Epithelial cell of proximal tubule (primary cell): ENCODE measurements around the gene SERP2. TPM values are rescaled to one million over a fixed set of nuclear protein-coding genes. Genes with fewer than 3 reads are reported as not detected.

Experiments
- DNase-seq: peaks from one replicate; pipeline ENCODE4 v3.0.0-alpha.2; 2011; ENCODE audit warnings: low read depth
- H3K4me3 ChIP-seq: 2 replicates; pipeline ENCODE4 v1.5.1; 2011; ENCODE audit warnings: low read depth, mild to moderate bottlenecking, low read length
- CTCF ChIP-seq: conservative IDR thresholded peaks from 2 replicates; pipeline ENCODE4 v1.5.1; 2012; ENCODE audit warnings: low read depth, mild to moderate bottlenecking, low read length
- total RNA-seq: library from RNA; depleted of rRNA; stranded (reverse); fragments of >200 nt; gene quantifications from 2 replicates; pipeline ENCODE4 v1.2.3, GENCODE V29; 2015

SERP2 gene
- total RNA-seq, 1 donor from 2014 or later = 2.7 TPM

GRCh38 chr13:44415815-44416214, 42.2 kb downstream of the SERP2 start:
- no peak for DNase-seq
- TF ChIP-seq CTCF = no peak
- H3K4me3 ChIP-seq = no peak overlapping the region

- H3K4me3 ChIP-seq = no peak overlapping the region
- DNase-seq = no peak
- TF ChIP-seq CTCF = no peak
Observed at GRCh38 chr13:44416301-44416700, 42.7 kb downstream of the SERP2 start.

GRCh38 chr13:44416744-44417143, 43.1 kb downstream of the SERP2 start:
- H3K4me3 ChIP-seq = no peak overlapping the region
- TF ChIP-seq CTCF = no peak
- no peak for DNase-seq

GRCh38 chr13:44417446-44417845, 43.8 kb downstream of the SERP2 start:
- TF ChIP-seq CTCF = no peak
- no peak for DNase-seq
- no peak overlapping the region for H3K4me3 ChIP-seq

DNA sequence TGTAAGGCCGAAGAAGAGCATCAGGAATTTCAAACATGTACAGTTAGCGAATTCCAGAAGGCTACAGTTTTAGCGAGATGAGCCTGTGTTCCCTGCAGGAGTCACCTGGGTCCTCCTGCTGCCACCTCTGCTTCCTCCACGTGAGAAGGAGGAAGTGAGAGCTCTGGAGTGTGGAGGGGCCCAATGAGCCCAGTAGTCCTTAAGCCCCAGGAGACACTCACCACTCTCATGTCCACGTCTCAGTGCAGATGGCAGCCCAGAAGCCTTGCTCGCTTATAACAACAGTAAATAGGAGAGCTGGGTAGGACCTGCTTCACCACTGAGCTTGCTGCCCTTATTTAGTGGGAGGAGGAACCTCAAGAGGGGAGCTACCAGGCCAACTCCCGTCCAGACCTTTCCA, 44.3 kb downstream of the SERP2 start:
- no peak for DNase-seq
- no peak overlapping the region for H3K4me3 ChIP-seq
- TF ChIP-seq CTCF = no peak

DNA sequence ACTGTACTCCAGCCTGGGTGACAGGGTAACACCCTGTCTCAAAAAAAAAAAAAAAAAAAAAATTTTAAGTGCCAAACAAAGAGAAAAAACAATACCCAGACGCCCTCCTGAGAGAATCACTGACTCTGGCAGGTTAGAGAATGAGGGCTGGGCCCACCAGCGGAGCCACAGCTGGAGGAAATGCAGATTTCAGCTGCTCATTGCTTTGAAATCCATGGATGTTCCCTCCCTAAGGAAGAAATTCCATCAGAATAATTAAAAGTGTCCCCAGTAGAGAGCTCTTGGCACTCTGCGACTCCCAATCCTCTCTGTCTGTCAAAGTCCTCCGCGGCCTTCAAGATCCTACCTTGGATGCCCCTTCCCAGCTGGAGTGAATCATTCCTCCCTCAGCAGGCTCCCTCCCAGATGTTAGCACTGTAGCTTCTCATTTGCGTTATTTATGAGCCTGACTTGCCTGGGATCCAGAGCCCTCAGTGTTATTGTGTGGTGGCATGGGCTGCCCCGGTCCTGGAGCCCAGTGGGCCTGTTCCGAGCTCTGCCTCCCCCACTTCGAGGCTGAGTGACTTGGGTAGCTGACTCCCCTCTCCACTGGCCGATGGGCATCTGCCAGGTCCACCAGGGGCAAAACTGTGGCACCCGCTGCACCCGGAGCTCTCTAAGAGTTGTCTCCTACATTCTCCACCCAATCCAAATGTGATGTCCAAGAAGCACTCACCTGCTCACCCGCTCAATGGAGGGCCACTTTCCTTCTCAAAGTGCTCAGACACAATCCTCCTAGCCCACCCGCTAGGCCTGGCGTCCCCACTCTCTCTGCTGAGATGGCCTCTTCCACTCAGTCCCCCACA, 47.0 kb downstream of the SERP2 start:
- no peak overlapping the region for H3K4me3 ChIP-seq
- no peak for DNase-seq
- no peak for TF ChIP-seq CTCF
